Psoas muscle (tissue), 8 donors: Measurements from ENCODE around the gene LUC7L3. TPM values are rescaled to one million over a fixed set of nuclear protein-coding genes. Genes with fewer than 3 reads are reported as not detected.
"Not testable (repeated sequence)": the region's sequence is repeated elsewhere in the genome, so short reads cannot be mapped to it uniquely, and the experiment has no call there.

Source experiments
- ATAC-seq, 4 donors: fragments of 200-7000 bp; cut with Tn5 transposase; one replicate each; pipeline ENCODE4 v1.9.1; 2020; ENCODE audit warnings: moderate library complexity in 3 of 4, mild to moderate bottlenecking in 2 of 4
- DNase-seq, 2 donors: peaks; one replicate each; pipeline ENCODE4 v3.0.0-alpha.2; 2020
- H3K27ac ChIP-seq: fragments of 200-600 bp; one replicate; pipeline ENCODE4 v1.8.0; 2022
- H3K27me3 ChIP-seq, 3 donors: fragments of 200-600 bp in 1 of 3; one replicate each; pipeline versions ENCODE4 v1.6.1 to v1.8.0; 2013 to 2022; ENCODE audit warnings: low read length in 2 of 3, mild to moderate bottlenecking in 2 of 3, moderate library complexity in 1 of 3; ENCODE audit not compliant: insufficient read depth in 3 of 3
- H3K36me3 ChIP-seq, 2 donors: fragments of 200-600 bp in 1 of 2; one replicate each; pipeline versions ENCODE4 v1.6.1 to v1.8.0; 2013 to 2022; ENCODE audit warnings: low read depth in 1 of 2, mild to moderate bottlenecking in 1 of 2, moderate library complexity in 1 of 2; ENCODE audit not compliant: insufficient read depth in 1 of 2
- H3K4me1 ChIP-seq: fragments of 200-600 bp; one replicate; pipeline ENCODE4 v1.8.0; 2022
- H3K4me3 ChIP-seq: fragments of 200-600 bp; one replicate; pipeline ENCODE4 v1.8.0; 2022; ENCODE audit warnings: mild to moderate bottlenecking
- H3K9me3 ChIP-seq: fragments of 200-600 bp; one replicate; pipeline ENCODE4 v1.8.0; 2022
- CTCF ChIP-seq: fragments of 200-600 bp; IDR thresholded peaks from one replicate; pipeline ENCODE4 v1.8.0; 2022; ENCODE audit warnings: antibody characterized with exemption
- WGBS, 3 donors: extraction: QIAGEN DNeasy Blood & Tissue Kit; methylation state at CpG; one replicate each; pipeline versions ENCODE4 v1.1.6 to v1.1.7; 2013; 5-methylcytosine and 5-hydroxymethylcytosine counted together
- intact Hi-C, 2 donors: fragments of 100-400 bp; cut with DNase I; formaldehyde crosslinking; loops; one replicate each; pipeline versions ENCODE4 v1.11.0 to v1.14.2; 2022
- polyA plus RNA-seq, 3 donors: library from polyadenylated mRNA; stranded (reverse); fragments of 200-250 nt; gene quantifications; one replicate each; pipeline ENCODE4 v1.2.3, GENCODE V29; 2013
- total RNA-seq, 4 donors: library from RNA; stranded (reverse); fragmentation: NEBNext Ultra II Directional in 2 of 4; extraction: Animal tissue kit (Norgen Biotek cat#: 25700) in 2 of 4; gene quantifications; one replicate each; pipeline versions ENCODE4 v1.2.1 to v1.2.4, GENCODE V29; 2021 to 2023
- donor health status: healthy with polysubstance abuse.
- donor health status: DM: no; HTN: no; CAD: no; lungs with moderate emphysema.
- donor health status: Bipolar disorder and iron deficiency.
- donor health status: healthy.
- donor health status: DM: yes; HTN: yes; CAD: no.
- donor health status: DM: no; HTN: no; CAD: no.
- donor health status: DM: no; HTN: no; CAD: no.
- donor health status: DM: yes; HTN: yes; CAD: no.

The LUC7L3 gene
- total and polyA plus RNA-seq, 7 donors, result 25.4 to 108 (median 49.2) TPM

- Histone ChIP-seq H3K27ac (no peak overlapping the region), H3K4me3 (no peak overlapping the region), H3K36me3 (no peaks in the 10 kb centered on the region), H3K4me1 (no peaks in the 10 kb centered on the region), H3K27me3 (no peaks in the 10 kb centered on the region), H3K9me3 (no peaks in the 10 kb centered on the region)
- no peak for DNase-seq
- whole genome bisulfite sequencing, 3 donors, result 85 to 86% (median 86%) methylated on average over 3 of the region's 3 CpGs
- no peak for ATAC-seq
- intact Hi-C loops, result no loop called here
- TF ChIP-seq CTCF, result no peak
Observed at GRCh38 chr17:50715471-50715870, 3.9 kb upstream of the LUC7L3 start.

GRCh38 chr17:50719924-50720794 is 756 bp downstream of the LUC7L3 start:
- Histone ChIP-seq H3K27me3 (no peaks in the 10 kb centered on the region), H3K9me3 (no peaks in the 10 kb centered on the region), H3K4me1 (peaks cover 41% of the 10 kb centered on the region), H3K4me3 (peak overlapping the region; percentile 92), H3K27ac (peak overlapping the region; percentile 98), H3K36me3 (peaks cover 0 to 2% of the 10 kb centered on the region in 2 donors)
- ATAC-seq (no peak), DNase-seq (no peak)
- WGBS, 3 donors, result 0 to 1% (median 0%) methylated on average over 25 of the region's 25 CpGs
- intact Hi-C loops, result no loop called here
- no peak for TF ChIP-seq CTCF

GRCh38 chr17:50721194-50722010 is 2.0 kb downstream of the LUC7L3 start:
- H3K27ac ChIP-seq, result peak overlapping the region; percentile 98
- TF ChIP-seq CTCF, result no peak
- H3K4me1 ChIP-seq, result peaks cover 54% of the 10 kb centered on the region

GRCh38 chr17:50722746-50723145 is 3.3 kb downstream of the LUC7L3 start:
- Histone ChIP-seq H3K27me3 (no peaks in the 10 kb centered on the region), H3K9me3 (no peaks in the 10 kb centered on the region), H3K27ac (no peak overlapping the region), H3K4me3 (peak overlapping the region; percentile 92), H3K4me1 (peaks cover 64% of the 10 kb centered on the region), H3K36me3 (peaks cover 0 to 2% of the 10 kb centered on the region in 2 donors)
- 30 to 38% (median 34%) methylated on average over 3 of the region's 3 CpGs for WGBS, 3 donors
- no peak for DNase-seq
- no peak for TF ChIP-seq CTCF
- no peak for ATAC-seq
- intact Hi-C loops, result no loop called here

More at GRCh38 chr17:50721194-50722010, 2.0 kb downstream of the LUC7L3 start:
- ATAC-seq, result no peak
- Histone ChIP-seq H3K36me3 (peaks cover 0 to 2% of the 10 kb centered on the region in 2 donors), H3K27me3 (no peaks in the 10 kb centered on the region), H3K9me3 (no peaks in the 10 kb centered on the region), H3K4me3 (peak overlapping the region; percentile 92)
- intact Hi-C loops, result no loop called here
- WGBS, 3 donors, result 7 to 9% (median 8%) methylated on average over 7 of the region's 7 CpGs
- DNase-seq, result no peak

- H3K36me3 ChIP-seq, H3K27me3 ChIP-seq, intact Hi-C loops, H3K9me3 ChIP-seq, DNase-seq, ATAC-seq, H3K27ac ChIP-seq, H3K4me3 ChIP-seq: not testable (repeated sequence)
- WGBS, 3 donors, result 90 to 97% (median 90%) methylated on average over 6 of the region's 6 CpGs
- H3K4me1 ChIP-seq, result peaks cover 78% of the 10 kb centered on the region
Observed at GRCh38 chr17:50724622-50725021, 5.2 kb downstream of the LUC7L3 start.
